Spleen (tissue), 11 donors: ENCODE results near the gene GLA. TPM values are rescaled to one million over a fixed set of nuclear protein-coding genes. Genes with fewer than 3 reads are reported as not detected.
A peak's percentile ranks its signal among the peaks of the same experiment; 100 is the strongest.

Experiments
- DNase-seq: peaks from one replicate; pipeline ENCODE4 v3.0.0-alpha.2; 2020
- H3K27ac ChIP-seq, 8 donors: fragments of 200-600 bp; sonication (generic) in 7 of 8; 1 replicate in 4 of 8; 2 replicates in 4 of 8; pipeline versions ENCODE4 v1.5.0 to v1.8.0; 2016 to 2021; ENCODE audit warnings: inconsistent platforms in 4 of 8, mild to moderate bottlenecking in 4 of 8, moderate library complexity in 1 of 8
- H3K27me3 ChIP-seq, 7 donors: fragments of 200-600 bp; sonication (generic) in 6 of 7; replicated peaks in 1 of 7; 1 replicate in 4 of 7; 2 replicates in 3 of 7; pipeline versions ENCODE4 v1.5.0 to v1.8.0; 2016 to 2021; ENCODE audit warnings: inconsistent platforms in 3 of 7, mild to moderate bottlenecking in 1 of 7
- H3K36me3 ChIP-seq, 6 donors: fragments of 200-600 bp; sonication (generic) in 5 of 6; 1 replicate in 4 of 6; 2 replicates in 2 of 6; pipeline versions ENCODE4 v1.5.0 to v1.8.0; 2016 to 2021; ENCODE audit warnings: inconsistent platforms in 2 of 6
- H3K4me1 ChIP-seq, 6 donors: fragments of 200-600 bp; sonication (generic) in 5 of 6; 1 replicate in 3 of 6; 2 replicates in 3 of 6; pipeline versions ENCODE4 v1.5.0 to v1.8.0; 2016 to 2021; ENCODE audit warnings: inconsistent platforms in 3 of 6
- H3K4me3 ChIP-seq, 8 donors: fragments of 200-600 bp; sonication (generic) in 7 of 8; 1 replicate in 4 of 8; 2 replicates in 4 of 8; pipeline versions ENCODE4 v1.5.0 to v1.8.0; 2016 to 2021; ENCODE audit warnings: inconsistent platforms in 4 of 8, mild to moderate bottlenecking in 4 of 8, moderate library complexity in 2 of 8
- H3K9me3 ChIP-seq, 8 donors: fragments of 200-600 bp; sonication (generic) in 7 of 8; 1 replicate in 4 of 8; 2 replicates in 4 of 8; pipeline versions ENCODE4 v1.5.0 to v1.8.0; 2016 to 2021; ENCODE audit warnings: inconsistent platforms in 4 of 8
- POLR2A ChIP-seq, 3 donors: fragments of 450-650 bp; IDR thresholded peaks; one replicate each; pipeline ENCODE4 v1.5.1; 2017; ENCODE audit warnings: antibody characterized with exemption in 3 of 3, mild to moderate bottlenecking in 1 of 3
- POLR2AphosphoS5 ChIP-seq, 3 donors: sonication (generic); formaldehyde crosslinking; IDR thresholded peaks; one replicate each; pipeline ENCODE4 v1.5.1; 2017; ENCODE audit warnings: antibody characterized with exemption in 3 of 3
- WGBS, 5 donors: extraction: QIAGEN DNeasy Blood & Tissue Kit in 3 of 5; methylation state at CpG; one replicate each; pipeline versions ENCODE4 v1.1.5 to v1.1.7; 2013 to 2018; 5-methylcytosine and 5-hydroxymethylcytosine counted together
- intact Hi-C: fragments of 100-400 bp; cut with DNase I; formaldehyde crosslinking; loops from one replicate; pipeline ENCODE4 v1.15.0; 2023; ENCODE audit warnings: low total_unique reads
- polyA plus RNA-seq, 3 donors: library from polyadenylated mRNA; stranded (reverse); fragments of 200-250 nt; gene quantifications; one replicate each; pipeline ENCODE4 v1.2.1, GENCODE V29; 2013
- total RNA-seq, 7 donors: library from RNA; depleted of rRNA in 3 of 7; stranded (reverse); fragments of >200 nt in 3 of 7; fragmentation: NEBNext Ultra II Directional in 4 of 7; extraction: Animal tissue kit (Norgen Biotek cat#: 25700) in 4 of 7; gene quantifications; one replicate each; pipeline versions ENCODE4 v1.1.0 to v1.2.1, GENCODE V29; 2016 to 2021
- TF ChIP-seq, protein P1 (sequence below), 11 experiments: fragments of 200-600 bp in 7 of 11; fragments of 450-650 bp in 4 of 11; sonication (generic) in 4 of 11; IDR thresholded peaks in 8 of 11; conservative IDR thresholded peaks in 3 of 11; 1 replicate in 7 of 11; 2 replicates in 4 of 11; pipeline versions ENCODE4 v1.4.0 to v1.8.0; 2016 to 2021; ENCODE audit warnings: antibody characterized with exemption in 11 of 11, inconsistent platforms in 4 of 11, mild to moderate bottlenecking in 1 of 11
- donor health status: healthy with polysubstance abuse.
- donor health status: DM: no; HTN: no; CAD: no; lungs with moderate emphysema.
- donor health status: DM: no; HTN: no; CAD: no.
- donor health status: Bipolar disorder and iron deficiency.
- donor health status: healthy.
- donor health status: DM: no; HTN: no; CAD: no.
- donor health status: DM: yes; HTN: yes; CAD: no.

Gene GLA
- total and polyA plus RNA-seq, 10 donors = 22.9 to 38.5 (median 31.2) TPM

- 0 to 31% (median 0%) methylated on average over 30 to 55 of the region's 55 CpGs for WGBS, 5 donors
- Histone ChIP-seq H3K27ac (peak within 1 kb of the TSS in 7 of 8 donors; percentile 78 to 91 (median 86)), H3K4me1 (peaks cover 0 to 28% (median 14%) of the 10 kb centered on the region in 6 donors), H3K36me3 (peaks cover 0 to 53% (median 0%) of the 10 kb centered on the region in 6 donors), H3K4me3 (peak within 1 kb of the TSS; percentile 47 to 81 (median 60)), H3K9me3 (no peaks in the 10 kb centered on the region), H3K27me3 (peaks cover 0 to 3% (median 0%) of the 10 kb centered on the region in 7 donors)
- peak; percentile 91 to 95 (median 93) for TF ChIP-seq POLR2AphosphoS5 (IDR thresholded peaks at IDR 0.05)
- TF ChIP-seq POLR2A (IDR thresholded peaks at IDR 0.05) = peak in 1 of 3 donors; percentile 12
- TF ChIP-seq, protein P1, sequence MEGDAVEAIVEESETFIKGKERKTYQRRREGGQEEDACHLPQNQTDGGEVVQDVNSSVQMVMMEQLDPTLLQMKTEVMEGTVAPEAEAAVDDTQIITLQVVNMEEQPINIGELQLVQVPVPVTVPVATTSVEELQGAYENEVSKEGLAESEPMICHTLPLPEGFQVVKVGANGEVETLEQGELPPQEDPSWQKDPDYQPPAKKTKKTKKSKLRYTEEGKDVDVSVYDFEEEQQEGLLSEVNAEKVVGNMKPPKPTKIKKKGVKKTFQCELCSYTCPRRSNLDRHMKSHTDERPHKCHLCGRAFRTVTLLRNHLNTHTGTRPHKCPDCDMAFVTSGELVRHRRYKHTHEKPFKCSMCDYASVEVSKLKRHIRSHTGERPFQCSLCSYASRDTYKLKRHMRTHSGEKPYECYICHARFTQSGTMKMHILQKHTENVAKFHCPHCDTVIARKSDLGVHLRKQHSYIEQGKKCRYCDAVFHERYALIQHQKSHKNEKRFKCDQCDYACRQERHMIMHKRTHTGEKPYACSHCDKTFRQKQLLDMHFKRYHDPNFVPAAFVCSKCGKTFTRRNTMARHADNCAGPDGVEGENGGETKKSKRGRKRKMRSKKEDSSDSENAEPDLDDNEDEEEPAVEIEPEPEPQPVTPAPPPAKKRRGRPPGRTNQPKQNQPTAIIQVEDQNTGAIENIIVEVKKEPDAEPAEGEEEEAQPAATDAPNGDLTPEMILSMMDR (IDR thresholded peaks at IDR 0.05 in 8 of 11, conservative IDR thresholded peaks at IDR 0.05 in 3 of 11) = no peak
- intact Hi-C loops = no loop called here
- peak; percentile 94 for DNase-seq
Observed at GRCh38 chrX:101348452-101349192, 59.1 kb downstream of the GLA start, which contains the start of gene TIMM8A. TSS of gene TIMM8A (minus strand) at chrX:101348742. CDS start at chrX:101348664, 78 bp downstream.

DNA sequence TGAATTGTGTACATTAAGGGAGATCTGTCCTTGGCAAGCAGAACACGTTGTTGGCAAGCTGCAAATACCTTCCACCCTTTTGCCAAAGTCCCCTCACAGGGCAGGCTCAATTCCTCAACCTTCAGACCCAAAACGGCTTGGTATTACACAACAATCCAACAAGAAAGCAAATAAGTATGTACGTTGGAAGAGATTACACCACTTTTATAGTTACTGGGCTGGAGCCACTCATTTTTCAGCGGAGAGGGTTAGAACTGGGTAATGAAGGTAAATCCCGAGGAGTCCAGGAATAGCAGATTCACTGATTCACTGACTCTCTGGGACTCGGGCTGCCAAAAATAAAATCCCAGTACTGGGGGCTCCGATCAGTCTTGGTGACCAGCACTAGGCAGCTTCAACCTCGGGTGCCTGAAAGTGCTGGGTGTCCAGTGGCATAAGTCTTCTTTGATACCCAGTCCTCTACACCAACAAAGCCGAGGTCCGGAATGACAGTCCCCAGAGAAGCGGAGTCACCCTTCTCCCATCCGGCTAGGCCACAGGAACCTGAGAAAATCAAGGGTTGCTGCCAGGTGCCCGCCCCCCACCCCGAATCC lies 59.8 kb downstream of the GLA start:
- DNase-seq = no peak

More for the DNA sequence above, 59.8 kb downstream of the GLA start:
- peaks cover 0 to 28% (median 14%) of the 10 kb centered on the region in 6 donors for H3K4me1 ChIP-seq
- intact Hi-C loops = no loop called here
- TF ChIP-seq, protein P1 (IDR thresholded peaks at IDR 0.05 in 8 of 11, conservative IDR thresholded peaks at IDR 0.05 in 3 of 11) = no peak
- TF ChIP-seq POLR2A (IDR thresholded peaks at IDR 0.05) = no peak
- no peak for TF ChIP-seq POLR2AphosphoS5 (IDR thresholded peaks at IDR 0.05)
- H3K27me3 ChIP-seq = peaks cover 0 to 3% (median 0%) of the 10 kb centered on the region in 7 donors
- H3K36me3 ChIP-seq = peaks cover 0 to 46% (median 0%) of the 10 kb centered on the region in 6 donors
- peak overlapping the region in 5 of 8 donors; percentile 82 to 91 (median 88) for H3K27ac ChIP-seq
- peak overlapping the region; percentile 47 to 81 (median 60) for H3K4me3 ChIP-seq
- WGBS, 5 donors = 0 to 36% (median 0%) methylated on average over 6 to 14 of the region's 14 CpGs
- H3K9me3 ChIP-seq = no peaks in the 10 kb centered on the region

Other genes starting within 250 kb of the GLA start
- gene DRP2, start 188.1 kb downstream of the GLA start, total RNA-seq = under 1 TPM in 3 of 7 donors, not detected in 4; 0.09 to 0.17 (median 0.10) TPM
- under 1 TPM in 2 of 3 donors, not detected in 1; under 0.01 to 0.02 TPM for gene DRP2, start 188.1 kb downstream of the GLA start, polyA plus RNA-seq
- gene TAF7L, start 116.6 kb downstream of the GLA start, total RNA-seq = under 1 TPM in 2 of 7 donors, not detected in 5; 0.16 to 0.20 TPM
- under 1 TPM in 2 of 3 donors, not detected in 1; 0.09 to 0.11 TPM for gene TAF7L, start 116.6 kb downstream of the GLA start, polyA plus RNA-seq
- 10 to 100 TPM in 3 of 7 donors, 1 to 10 TPM in 4; 3.7 to 12.3 (median 9.8) TPM for gene TIMM8A, start 59.2 kb downstream of the GLA start, total RNA-seq
- 10 to 100 TPM in 1 of 3 donors, 1 to 10 TPM in 2; 8.9 to 13.3 (median 9.5) TPM for gene TIMM8A, start 59.2 kb downstream of the GLA start, polyA plus RNA-seq
- gene BTK, start 21.7 kb downstream of the GLA start, total RNA-seq = 100 to 1,000 TPM in 1 of 7 donors, 10 to 100 TPM in 6; 70.7 to 103 (median 81.5) TPM
- gene BTK, start 21.7 kb downstream of the GLA start, polyA plus RNA-seq = 100 to 1,000 TPM in 2 of 3 donors, 10 to 100 TPM in 1; 76.5 to 139 (median 103) TPM
- 1,000 to 10,000 TPM in 3 of 7 donors, 100 to 1,000 TPM in 4; 151 to 3,237 (median 224) TPM for gene RPL36A, start 16.9 kb downstream of the GLA start, total RNA-seq
- gene RPL36A, start 16.9 kb downstream of the GLA start, polyA plus RNA-seq = 1,000 to 10,000 TPM; 4,155 to 7,329 (median 5,596) TPM
- gene HNRNPH2, start 297 bp upstream of the GLA start, total RNA-seq = 10 to 100 TPM; 42.9 to 74.1 (median 67.0) TPM
- gene HNRNPH2, start 297 bp upstream of the GLA start, polyA plus RNA-seq = 10 to 100 TPM; 34.1 to 55.3 (median 45.3) TPM
- 10 to 100 TPM in 6 of 7 donors, 1 to 10 TPM in 1; 8.3 to 20.3 (median 17.5) TPM for gene ARMCX4, start 77.5 kb upstream of the GLA start, total RNA-seq
- gene ARMCX4, start 77.5 kb upstream of the GLA start, polyA plus RNA-seq = 1 to 10 TPM; 4.0 to 8.0 (median 5.6) TPM
- gene ARMCX1, start 142.6 kb upstream of the GLA start, total RNA-seq = 10 to 100 TPM; 10.9 to 22.8 (median 18.0) TPM
- gene ARMCX1, start 142.6 kb upstream of the GLA start, polyA plus RNA-seq = 10 to 100 TPM in 1 of 3 donors, 1 to 10 TPM in 2; 5.2 to 12.3 (median 6.9) TPM
- gene ARMCX6, start 210.1 kb upstream of the GLA start, total RNA-seq = 10 to 100 TPM; 31.0 to 62.4 (median 44.7) TPM
- 10 to 100 TPM; 34.2 to 42.0 (median 38.5) TPM for gene ARMCX6, start 210.1 kb upstream of the GLA start, polyA plus RNA-seq
- gene ARMCX3, start 215.2 kb upstream of the GLA start, total RNA-seq = 10 to 100 TPM; 61.9 to 90.4 (median 79.8) TPM
- 10 to 100 TPM; 16.8 to 35.4 (median 16.9) TPM for gene ARMCX3, start 215.2 kb upstream of the GLA start, polyA plus RNA-seq